Measurements from ENCODE around the gene COL4A2. TPM values are rescaled to one million over a fixed set of nuclear protein-coding genes. Genes with fewer than 3 reads are reported as not detected.

COL4A2 gene
- total RNA-seq, 4 donors from 2014 or later = 51.2 to 85.8 (median 70.5) TPM

- in situ Hi-C loops (cut with MboI; ENCODE audit: low sequenced_read_pairs in 4 of 4) = no loop called here
- intact Hi-C loops (cut with DNase I; ENCODE audit: low total_unique reads) = no loop called here
- TF ChIP-seq POLR2A (IDR thresholded peaks at IDR 0.05) (no peak), CTCF (IDR thresholded peaks at IDR 0.05 in 4 of 5, conservative IDR thresholded peaks at IDR 0.05 in 1 of 5) (no peak)
- H3K4me1 ChIP-seq = peaks cover 3 to 19% of the 10 kb centered on the region in 2 donors
- no peaks in the 10 kb centered on the region for H3K36me3 ChIP-seq
- ATAC-seq (no peak), DNase-seq (no peak)
- H3K4me3 ChIP-seq = no peak overlapping the region
- H3K27me3 ChIP-seq = no peaks in the 10 kb centered on the region
- H3K9me3 ChIP-seq = no peaks in the 10 kb centered on the region
- no peak overlapping the region for H3K27ac ChIP-seq
Observed at GRCh38 chr13:110289174-110289573, 17.9 kb upstream of the COL4A2 start.

GRCh38 chr13:110289661-110290060 is 17.4 kb upstream of the COL4A2 start:
- intact Hi-C loops (cut with DNase I; ENCODE audit: low total_unique reads) (no loop called here), in situ Hi-C loops (cut with MboI; ENCODE audit: low sequenced_read_pairs in 4 of 4) (no loop called here)
- H3K4me3 ChIP-seq = no peak overlapping the region
- H3K9me3 ChIP-seq = no peaks in the 10 kb centered on the region
- DNase-seq (no peak), ATAC-seq (no peak)
- peaks cover 3 to 22% of the 10 kb centered on the region in 2 donors for H3K4me1 ChIP-seq
- H3K27me3 ChIP-seq = no peaks in the 10 kb centered on the region
- TF ChIP-seq CTCF (IDR thresholded peaks at IDR 0.05 in 4 of 5, conservative IDR thresholded peaks at IDR 0.05 in 1 of 5) = no peak
- TF ChIP-seq POLR2A (IDR thresholded peaks at IDR 0.05) = no peak
- H3K27ac ChIP-seq = no peak overlapping the region
- no peaks in the 10 kb centered on the region for H3K36me3 ChIP-seq

GRCh38 chr13:110290153-110290552 is 16.9 kb upstream of the COL4A2 start:
- Histone ChIP-seq H3K9me3 (no peaks in the 10 kb centered on the region), H3K27me3 (no peaks in the 10 kb centered on the region), H3K27ac (no peak overlapping the region), H3K4me1 (peaks cover 0 to 22% of the 10 kb centered on the region in 2 donors), H3K36me3 (no peaks in the 10 kb centered on the region), H3K4me3 (no peak overlapping the region)
- DNase-seq (no peak), ATAC-seq (no peak)
- intact Hi-C loops (cut with DNase I; ENCODE audit: low total_unique reads) = no loop called here
- TF ChIP-seq POLR2A (IDR thresholded peaks at IDR 0.05) (no peak), CTCF (IDR thresholded peaks at IDR 0.05 in 4 of 5, conservative IDR thresholded peaks at IDR 0.05 in 1 of 5) (no peak)
- in situ Hi-C loops (cut with MboI; ENCODE audit: low sequenced_read_pairs in 4 of 4) = no loop called here

GRCh38 chr13:110290826-110291225 is 16.3 kb upstream of the COL4A2 start:
- ATAC-seq (no peak), DNase-seq (no peak)
- Histone ChIP-seq H3K4me1 (peaks cover 0 to 22% of the 10 kb centered on the region in 2 donors), H3K4me3 (no peak overlapping the region), H3K36me3 (no peaks in the 10 kb centered on the region), H3K27me3 (no peaks in the 10 kb centered on the region), H3K9me3 (no peaks in the 10 kb centered on the region), H3K27ac (no peak overlapping the region)
- intact Hi-C loops (cut with DNase I; ENCODE audit: low total_unique reads) = no loop called here
- in situ Hi-C loops (cut with MboI; ENCODE audit: low sequenced_read_pairs in 4 of 4) = no loop called here
- TF ChIP-seq POLR2A (IDR thresholded peaks at IDR 0.05) (no peak), CTCF (IDR thresholded peaks at IDR 0.05 in 4 of 5, conservative IDR thresholded peaks at IDR 0.05 in 1 of 5) (no peak)

GRCh38 chr13:110291286-110291685 is 15.8 kb upstream of the COL4A2 start:
- ATAC-seq = no peak
- no peak for DNase-seq
- TF ChIP-seq CTCF (IDR thresholded peaks at IDR 0.05 in 4 of 5, conservative IDR thresholded peaks at IDR 0.05 in 1 of 5) = no peak
- intact Hi-C loops (cut with DNase I; ENCODE audit: low total_unique reads) (no loop called here), in situ Hi-C loops (cut with MboI; ENCODE audit: low sequenced_read_pairs in 4 of 4) (no loop called here)
- H3K9me3 ChIP-seq = no peaks in the 10 kb centered on the region
- H3K27ac ChIP-seq = no peak overlapping the region
- H3K27me3 ChIP-seq = no peaks in the 10 kb centered on the region
- H3K4me1 ChIP-seq = peaks cover 0 to 22% of the 10 kb centered on the region in 2 donors
- no peak overlapping the region for H3K4me3 ChIP-seq
- H3K36me3 ChIP-seq = no peaks in the 10 kb centered on the region
